ENCODE data around the gene MRPS6. TPM values are rescaled to one million over a fixed set of nuclear protein-coding genes. Genes with fewer than 3 reads are reported as not detected.

Gene MRPS6
- total RNA-seq, 2 donors from 2014 or later: 221 to 282 TPM

DNA sequence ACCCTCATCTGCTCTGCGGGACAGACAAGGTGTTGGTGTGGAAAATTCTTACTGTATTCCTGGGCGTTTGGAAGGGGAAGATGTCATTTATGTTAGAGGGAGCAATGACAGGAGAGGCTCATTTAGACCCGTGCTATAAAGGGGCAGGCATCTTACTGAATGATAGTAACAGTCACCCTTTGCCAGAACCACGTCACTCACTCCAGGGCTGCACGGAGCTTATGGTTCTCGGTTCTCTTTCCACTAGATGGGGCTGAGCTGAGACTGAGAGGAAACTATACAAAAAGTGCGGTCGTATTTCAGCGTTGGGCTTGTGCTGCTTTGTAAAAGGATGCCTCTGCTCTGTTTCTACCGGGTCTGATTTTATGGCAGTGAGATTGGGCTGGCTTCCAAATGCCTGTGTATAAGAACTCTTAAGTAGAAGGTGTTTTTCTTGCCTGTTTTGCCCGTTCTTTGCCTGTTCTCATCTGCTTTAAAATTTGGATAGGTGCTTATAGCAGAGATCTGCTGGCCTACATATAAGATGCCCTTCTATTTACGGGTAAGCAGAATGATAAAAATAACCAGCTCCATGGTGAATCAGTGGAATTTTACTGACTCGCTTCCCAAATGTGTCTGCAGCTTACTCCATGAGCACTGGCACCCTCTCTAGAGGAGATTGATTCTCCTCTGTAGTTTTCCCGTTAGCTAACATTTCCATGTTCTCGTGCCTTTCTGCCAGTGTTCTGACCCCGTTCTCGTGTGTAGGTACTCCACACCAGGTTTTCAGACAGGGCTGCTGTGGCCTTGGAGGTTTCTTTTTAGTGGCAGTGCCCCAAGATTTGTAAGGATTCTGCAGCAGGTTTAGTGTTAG, 55.9 kb downstream of the MRPS6 start:
- H3K27ac ChIP-seq (ENCODE audit: low read depth, low read length): peak overlapping the region; percentile 83
- TF ChIP-seq, protein P1, sequence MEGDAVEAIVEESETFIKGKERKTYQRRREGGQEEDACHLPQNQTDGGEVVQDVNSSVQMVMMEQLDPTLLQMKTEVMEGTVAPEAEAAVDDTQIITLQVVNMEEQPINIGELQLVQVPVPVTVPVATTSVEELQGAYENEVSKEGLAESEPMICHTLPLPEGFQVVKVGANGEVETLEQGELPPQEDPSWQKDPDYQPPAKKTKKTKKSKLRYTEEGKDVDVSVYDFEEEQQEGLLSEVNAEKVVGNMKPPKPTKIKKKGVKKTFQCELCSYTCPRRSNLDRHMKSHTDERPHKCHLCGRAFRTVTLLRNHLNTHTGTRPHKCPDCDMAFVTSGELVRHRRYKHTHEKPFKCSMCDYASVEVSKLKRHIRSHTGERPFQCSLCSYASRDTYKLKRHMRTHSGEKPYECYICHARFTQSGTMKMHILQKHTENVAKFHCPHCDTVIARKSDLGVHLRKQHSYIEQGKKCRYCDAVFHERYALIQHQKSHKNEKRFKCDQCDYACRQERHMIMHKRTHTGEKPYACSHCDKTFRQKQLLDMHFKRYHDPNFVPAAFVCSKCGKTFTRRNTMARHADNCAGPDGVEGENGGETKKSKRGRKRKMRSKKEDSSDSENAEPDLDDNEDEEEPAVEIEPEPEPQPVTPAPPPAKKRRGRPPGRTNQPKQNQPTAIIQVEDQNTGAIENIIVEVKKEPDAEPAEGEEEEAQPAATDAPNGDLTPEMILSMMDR (conservative IDR thresholded peaks at IDR 0.05): peak; percentile 56
- H3K9me3 Mint-ChIP-seq: no peaks in the 10 kb centered on the region
- H3K9ac ChIP-seq (ENCODE audit: extremely low read depth, low read length, poor library complexity, severe bottlenecking): no peak overlapping the region
- H3K4me3 ChIP-seq (ENCODE audit: low read length): peak overlapping the region; percentile 59
- peaks cover 13% of the 10 kb centered on the region for H3K4me1 ChIP-seq (ENCODE audit: control insufficient read depth, insufficient read depth, low read length)
- peaks cover 70% of the 10 kb centered on the region for H3K36me3 Mint-ChIP-seq (ENCODE audit: low read depth)
- no peaks in the 10 kb centered on the region for H3K9me3 ChIP-seq (ENCODE audit: control insufficient read depth, low read length)
- peaks cover 99% of the 10 kb centered on the region for H3K36me3 ChIP-seq (ENCODE audit: control insufficient read depth, insufficient read depth, low read length)
- H3K27ac Mint-ChIP-seq: peak overlapping the region; percentile 37
- WGBS, 2 experiments (ENCODE audit: insufficient coverage in 1 of 2, insufficient read length in 1 of 2): 44 to 65% methylated on average over 16 to 17 of the region's 17 CpGs
- peak; percentile 67 for DNase-seq
- H3K27me3 Mint-ChIP-seq (ENCODE audit: insufficient read depth): no peaks in the 10 kb centered on the region
- no peak overlapping the region for H3K4me3 Mint-ChIP-seq
- no peaks in the 10 kb centered on the region for H3K27me3 ChIP-seq (ENCODE audit: control insufficient read depth, insufficient read depth, low read length, poor library complexity, severe bottlenecking)
- H3K4me1 Mint-ChIP-seq: peaks cover 50% of the 10 kb centered on the region

DNA sequence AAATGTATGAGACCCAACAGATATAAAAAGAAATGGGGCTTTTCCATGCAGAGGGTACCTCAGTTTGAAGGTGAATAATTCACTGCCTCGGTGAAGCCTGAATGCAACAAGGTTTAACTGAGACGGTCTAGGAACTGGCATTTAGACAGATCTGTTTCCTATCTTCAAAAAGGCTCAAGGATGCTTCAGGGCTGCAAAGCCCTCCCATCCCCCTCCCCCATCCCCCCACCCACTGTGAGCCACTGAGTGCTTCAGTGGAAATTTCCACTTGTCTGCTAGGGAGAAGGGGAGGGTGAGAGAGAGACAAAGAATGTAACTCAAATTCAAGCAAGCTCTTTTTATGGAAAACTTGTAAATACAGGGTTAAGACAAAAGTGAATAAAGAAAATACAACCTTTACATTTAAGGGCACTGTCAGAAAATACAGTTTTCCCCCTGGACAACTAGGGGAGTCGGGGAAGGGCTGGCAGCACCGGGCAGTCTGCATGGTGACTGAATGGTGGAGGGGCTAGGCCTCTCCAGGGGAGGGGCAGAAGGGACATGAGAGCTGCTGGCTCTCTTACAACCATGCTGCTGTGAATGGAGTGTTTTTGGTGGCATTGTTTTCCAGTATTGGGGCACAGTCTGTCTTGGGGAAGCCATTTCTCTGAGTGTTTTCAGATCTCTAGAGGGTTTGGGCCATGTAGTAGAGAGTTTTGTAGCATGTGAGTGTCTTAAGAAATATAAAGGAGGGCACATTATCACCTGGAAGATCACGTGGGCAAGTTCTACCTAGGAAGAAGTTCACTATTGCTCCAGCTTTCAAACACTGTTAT, 56.7 kb downstream of the MRPS6 start:
- no peaks in the 10 kb centered on the region for H3K27me3 ChIP-seq (ENCODE audit: control insufficient read depth, insufficient read depth, low read length, poor library complexity, severe bottlenecking)
- H3K9ac ChIP-seq (ENCODE audit: extremely low read depth, low read length, poor library complexity, severe bottlenecking): peak overlapping the region; percentile 19
- peak; percentile 81 for DNase-seq
- H3K36me3 Mint-ChIP-seq (ENCODE audit: low read depth): peaks cover 71% of the 10 kb centered on the region
- H3K4me1 Mint-ChIP-seq: peaks cover 50% of the 10 kb centered on the region
- peak overlapping the region; percentile 59 for H3K4me3 ChIP-seq (ENCODE audit: low read length)
- TF ChIP-seq, protein P1 (conservative IDR thresholded peaks at IDR 0.05): no peak
- H3K27me3 Mint-ChIP-seq (ENCODE audit: insufficient read depth): no peaks in the 10 kb centered on the region
- H3K36me3 ChIP-seq (ENCODE audit: control insufficient read depth, insufficient read depth, low read length): peaks cover 99% of the 10 kb centered on the region
- peaks cover 13% of the 10 kb centered on the region for H3K4me1 ChIP-seq (ENCODE audit: control insufficient read depth, insufficient read depth, low read length)
- 46 to 68% methylated on average over 3 to 5 of the region's 5 CpGs for WGBS, 2 experiments (ENCODE audit: insufficient coverage in 1 of 2, insufficient read length in 1 of 2)
- H3K9me3 ChIP-seq (ENCODE audit: control insufficient read depth, low read length): peaks cover 7% of the 10 kb centered on the region
- peak overlapping the region; percentile 88 for H3K27ac ChIP-seq (ENCODE audit: low read depth, low read length)
- H3K9me3 Mint-ChIP-seq: peaks cover 4% of the 10 kb centered on the region
- H3K4me3 Mint-ChIP-seq: no peak overlapping the region
- peak overlapping the region; percentile 74 for H3K27ac Mint-ChIP-seq

DNA sequence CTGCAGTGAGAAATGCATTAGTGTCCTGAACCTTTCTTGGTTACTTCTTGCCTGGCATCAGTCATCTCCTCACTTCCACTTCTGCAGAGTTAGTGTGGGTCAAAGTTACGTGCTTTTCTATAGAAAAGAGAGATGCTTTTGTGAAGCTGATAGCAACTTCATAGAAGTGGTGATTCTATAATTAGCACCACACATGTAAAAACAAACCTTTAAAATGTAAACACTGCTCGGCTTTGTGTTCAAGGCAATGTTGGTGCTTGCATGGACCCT, 57.3 kb downstream of the MRPS6 start:
- Mint-ChIP-seq H3K27ac (no peak overlapping the region), H3K27me3 (ENCODE audit: insufficient read depth) (no peaks in the 10 kb centered on the region), H3K36me3 (ENCODE audit: low read depth) (peaks cover 74% of the 10 kb centered on the region), H3K9me3 (peaks cover 6% of the 10 kb centered on the region), H3K4me1 (peaks cover 50% of the 10 kb centered on the region), H3K4me3 (no peak overlapping the region)
- H3K9ac ChIP-seq (ENCODE audit: extremely low read depth, low read length, poor library complexity, severe bottlenecking): no peak overlapping the region
- H3K27me3 ChIP-seq (ENCODE audit: control insufficient read depth, insufficient read depth, low read length, poor library complexity, severe bottlenecking): no peaks in the 10 kb centered on the region
- no peak overlapping the region for H3K4me3 ChIP-seq (ENCODE audit: low read length)
- H3K9me3 ChIP-seq (ENCODE audit: control insufficient read depth, low read length): peaks cover 12% of the 10 kb centered on the region
- peaks cover 99% of the 10 kb centered on the region for H3K36me3 ChIP-seq (ENCODE audit: control insufficient read depth, insufficient read depth, low read length)
- peak overlapping the region; percentile 25 for H3K27ac ChIP-seq (ENCODE audit: low read depth, low read length)
- WGBS, 2 experiments (ENCODE audit: insufficient coverage in 1 of 2, insufficient read length in 1 of 2): 90 to 95% methylated on average over 1 to 2 of the region's 2 CpGs
- TF ChIP-seq, protein P1 (conservative IDR thresholded peaks at IDR 0.05): no peak
- no peak for DNase-seq
- H3K4me1 ChIP-seq (ENCODE audit: control insufficient read depth, insufficient read depth, low read length): peaks cover 13% of the 10 kb centered on the region
